Left colon (tissue), 2 donors: ENCODE measurements around the gene ABHD6. TPM values are rescaled to one million over a fixed set of nuclear protein-coding genes. Genes with fewer than 3 reads are reported as not detected.
"Not testable (repeated sequence)": the region's sequence is repeated elsewhere in the genome, so short reads cannot be mapped to it uniquely, and the experiment has no call there.

Experiments
- ATAC-seq: fragments of 200-7000 bp; cut with Tn5 transposase; one replicate; pipeline ENCODE4 v1.9.1; 2020; ENCODE audit warnings: mild to moderate bottlenecking, moderate library complexity
- DNase-seq, 2 donors: peaks; one replicate each; pipeline ENCODE4 v3.0.0-alpha.2; 2020
- intact Hi-C, 2 donors: fragments of 100-400 bp; cut with DNase I in 1 of 2; cut with micrococcal nuclease in 1 of 2; formaldehyde crosslinking; loops; one replicate each; pipeline versions ENCODE4 v1.11.2 to v1.14.0; 2022; cut with DNase I, micrococcal nuclease
- total RNA-seq, 2 donors: library from RNA; stranded (reverse); fragmentation: NEBNext Ultra II Directional; extraction: Animal tissue kit (Norgen Biotek cat#: 25700); gene quantifications; one replicate each; pipeline ENCODE4 v1.2.1, GENCODE V29; 2021
- donor health status: DM: no; HTN: no; CAD: no.
- donor health status: DM: yes; HTN: yes; CAD: no.

The ABHD6 gene
- total RNA-seq, 2 donors from 2014 or later, result 21.9 to 25.0 TPM

- ATAC-seq, result peak; percentile 72
- DNase-seq, result peak; percentile 68 to 78
- intact Hi-C loops, result no loop called here
Measured at GRCh38 chr3:58237941-58238681, 519 bp downstream of the ABHD6 start.

GRCh38 chr3:58238830-58239229, 1.2 kb downstream of the ABHD6 start:
- ATAC-seq (no peak), DNase-seq (no peak)
- intact Hi-C loops, result no loop called here

- ATAC-seq (no peak), DNase-seq (no peak)
- intact Hi-C loops, result no loop called here
Measured at GRCh38 chr3:58241306-58242044, 3.9 kb downstream of the ABHD6 start.

- intact Hi-C loops, result no loop called here
- ATAC-seq (no peak), DNase-seq (no peak)
Measured at GRCh38 chr3:58242340-58242739, 4.7 kb downstream of the ABHD6 start.

GRCh38 chr3:58242860-58243259, 5.3 kb downstream of the ABHD6 start:
- intact Hi-C loops, ATAC-seq, DNase-seq: not testable (repeated sequence)

GRCh38 chr3:58243976-58244585, 6.5 kb downstream of the ABHD6 start:
- ATAC-seq (no peak), DNase-seq (no peak)
- intact Hi-C loops, result no loop called here

GRCh38 chr3:58246148-58247047, 8.8 kb downstream of the ABHD6 start:
- intact Hi-C loops, result no loop called here
- DNase-seq, result no peak
- ATAC-seq, result no peak

- intact Hi-C loops, result no loop called here
- peak; percentile 67 to 82 for DNase-seq
- ATAC-seq, result peak; percentile 92
Measured at GRCh38 chr3:58249358-58250092, 11.9 kb downstream of the ABHD6 start.

GRCh38 chr3:58250093-58250707, 12.6 kb downstream of the ABHD6 start:
- intact Hi-C loops, result no loop called here
- ATAC-seq, result peak; percentile 49
- peak; percentile 23 to 30 for DNase-seq

- no peak for ATAC-seq
Measured at GRCh38 chr3:58251631-58252035, 14.0 kb downstream of the ABHD6 start.

GRCh38 chr3:58254144-58254543, 16.6 kb downstream of the ABHD6 start:
- peak; percentile 69 for ATAC-seq
- intact Hi-C loops, result no loop called here
- DNase-seq, result no peak

More at GRCh38 chr3:58251631-58252035, 14.0 kb downstream of the ABHD6 start:
- intact Hi-C loops, result no loop called here
- no peak for DNase-seq

GRCh38 chr3:58256061-58256460, 18.5 kb downstream of the ABHD6 start:
- ATAC-seq, result no peak
- DNase-seq, result no peak
- intact Hi-C loops, result no loop called here

- DNase-seq (no peak), ATAC-seq (no peak)
- intact Hi-C loops, result no loop called here
Measured at GRCh38 chr3:58256511-58256910, 18.9 kb downstream of the ABHD6 start.

- DNase-seq, result no peak
- ATAC-seq, result no peak
- intact Hi-C loops, result no loop called here
Measured at GRCh38 chr3:58258392-58259055, 20.9 kb downstream of the ABHD6 start.

- intact Hi-C loops, result no loop called here
- no peak for ATAC-seq
- DNase-seq, result no peak
Measured at GRCh38 chr3:58260261-58260731, 22.7 kb downstream of the ABHD6 start.

- DNase-seq (no peak), ATAC-seq (no peak)
- intact Hi-C loops, result no loop called here
Measured at GRCh38 chr3:58260733-58261132, 23.1 kb downstream of the ABHD6 start.

GRCh38 chr3:58261954-58262666, 24.5 kb downstream of the ABHD6 start:
- ATAC-seq (no peak), DNase-seq (no peak)
- intact Hi-C loops, result no loop called here
